MM.1S (cell line): Measurements from ENCODE around the gene PIK3R6.

Experiments
- DNase-seq: peaks from one replicate; pipeline ENCODE4 v3.0.0-alpha.2; 2015
- H2AFZ ChIP-seq: fragments of 300-600 bp; sonication (generic); 2 replicates; pipeline ENCODE4 v1.6.0; 2016; ENCODE audit warnings: antibody characterized with exemption, low read length
- H3F3A ChIP-seq: fragments of 300-600 bp; sonication (generic); 2 replicates; pipeline ENCODE4 v1.6.1; 2016; ENCODE audit warnings: mild to moderate bottlenecking, antibody characterized with exemption, low read length, moderate library complexity, mixed read lengths; ENCODE audit not compliant: insufficient read depth
- H3K27ac ChIP-seq: fragments of 300-600 bp; sonication (generic); 2 replicates; pipeline ENCODE4 v1.5.1; 2016; ENCODE audit warnings: mild to moderate bottlenecking, low read length
- H3K27me3 ChIP-seq: fragments of 300-600 bp; sonication (generic); replicated peaks from 2 replicates; pipeline ENCODE4 v1.6.0; 2016; ENCODE audit warnings: low read length; ENCODE audit not compliant: insufficient read depth
- H3K36me3 ChIP-seq: fragments of 300-600 bp; sonication (generic); replicated peaks from 2 replicates; pipeline ENCODE4 v1.6.1; 2016; ENCODE audit warnings: mild to moderate bottlenecking, low read length, mixed read lengths; ENCODE audit not compliant: insufficient read depth
- H3K4me1 ChIP-seq: fragments of 300-600 bp; sonication (generic); 2 replicates; pipeline ENCODE4 v1.6.1; 2016; ENCODE audit warnings: low read length, mixed read lengths
- H3K4me2 ChIP-seq: fragments of 300-600 bp; sonication (generic); 2 replicates; pipeline ENCODE4 v1.6.0; 2016; ENCODE audit warnings: low read depth, low read length
- H3K4me3 ChIP-seq: fragments of 300-600 bp; sonication (generic); 2 replicates; pipeline ENCODE4 v1.5.1; 2016; ENCODE audit warnings: low read length, mixed read lengths
- H3K79me2 ChIP-seq: fragments of 300-600 bp; sonication (generic); 2 replicates; pipeline ENCODE4 v1.6.1; 2016; ENCODE audit warnings: mixed run types, low read length, mixed read lengths
- H3K9ac ChIP-seq: fragments of 300-600 bp; sonication (generic); 2 replicates; pipeline ENCODE4 v1.6.1; 2016; ENCODE audit warnings: low read length, mixed read lengths
- H3K9me2 ChIP-seq: fragments of 300-600 bp; sonication (generic); replicated peaks from 2 replicates; pipeline ENCODE4 v1.6.1; 2016; ENCODE audit warnings: mild to moderate bottlenecking, low read length, mixed read lengths; ENCODE audit not compliant: insufficient read depth
- H3K9me3 ChIP-seq: fragments of 300-600 bp; sonication (generic); replicated peaks from 2 replicates; pipeline ENCODE4 v1.6.1; 2016; ENCODE audit warnings: mild to moderate bottlenecking, low read length, mixed read lengths; ENCODE audit not compliant: insufficient read depth
- H4K20me1 ChIP-seq: fragments of 300-600 bp; sonication (generic); 2 replicates; pipeline ENCODE4 v1.6.1; 2016; ENCODE audit warnings: mild to moderate bottlenecking, low read length, moderate library complexity, mixed read lengths; ENCODE audit not compliant: insufficient read depth
- EZH2 ChIP-seq: fragments of 300-600 bp; sonication (generic); optimal IDR thresholded peaks from 2 replicates; pipeline ENCODE3; 2017; ENCODE audit warnings: low read depth, mild to moderate bottlenecking, antibody characterized with exemption, low read length, mixed read lengths
- EZH2phosphoT487 ChIP-seq: fragments of 300-600 bp; sonication (generic); IDR thresholded peaks from 2 replicates; pipeline ENCODE4 v1.6.1; 2018; ENCODE audit warnings: antibody characterized with exemption, low read length
- TF ChIP-seq, protein P1 (sequence below): fragments of 300-600 bp; sonication (generic); IDR thresholded peaks from 2 replicates; pipeline ENCODE4 v1.5.1; 2016; ENCODE audit warnings: antibody characterized with exemption, low read length, mixed read lengths

PIK3R6 gene

DNA sequence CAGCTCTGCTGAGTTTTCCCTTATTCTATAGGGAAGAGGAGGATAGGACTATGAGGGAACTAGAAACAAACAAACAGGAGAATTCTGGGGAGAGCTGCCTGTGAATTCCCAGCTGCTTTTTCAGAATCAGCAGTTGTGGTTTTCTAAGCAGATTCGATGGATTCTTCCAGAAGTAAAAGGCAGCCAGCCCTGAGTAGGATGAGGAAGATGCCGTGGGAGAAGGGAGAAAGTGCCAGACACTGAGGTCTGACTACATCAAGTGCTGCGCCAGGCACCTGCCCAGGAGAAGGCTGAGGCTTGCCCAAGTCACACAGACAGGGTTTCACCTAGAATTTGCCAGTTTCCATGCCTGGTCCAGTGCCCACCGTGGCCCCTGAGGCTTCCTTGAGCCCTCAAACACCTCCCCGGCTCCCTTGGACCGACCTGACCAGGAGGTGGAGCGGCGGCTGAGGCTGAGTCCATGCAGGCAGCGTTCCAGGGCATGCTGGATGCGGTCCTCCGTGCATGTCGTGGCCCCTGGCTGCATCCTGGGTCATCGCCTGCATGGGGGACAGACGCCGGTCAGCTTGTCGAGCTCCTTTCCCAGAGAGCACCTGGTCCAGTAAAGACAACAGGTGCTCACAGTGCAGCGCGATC lies 43.6 kb upstream of the PIK3R6 start:
- no peaks in the 10 kb centered on the region for H3K36me3 ChIP-seq
- H3K9ac ChIP-seq = no peak overlapping the region
- no peaks in the 10 kb centered on the region for H3K79me2 ChIP-seq
- H3K4me1 ChIP-seq = no peaks in the 10 kb centered on the region
- no peak overlapping the region for H3K4me2 ChIP-seq
- TF ChIP-seq, protein P1, sequence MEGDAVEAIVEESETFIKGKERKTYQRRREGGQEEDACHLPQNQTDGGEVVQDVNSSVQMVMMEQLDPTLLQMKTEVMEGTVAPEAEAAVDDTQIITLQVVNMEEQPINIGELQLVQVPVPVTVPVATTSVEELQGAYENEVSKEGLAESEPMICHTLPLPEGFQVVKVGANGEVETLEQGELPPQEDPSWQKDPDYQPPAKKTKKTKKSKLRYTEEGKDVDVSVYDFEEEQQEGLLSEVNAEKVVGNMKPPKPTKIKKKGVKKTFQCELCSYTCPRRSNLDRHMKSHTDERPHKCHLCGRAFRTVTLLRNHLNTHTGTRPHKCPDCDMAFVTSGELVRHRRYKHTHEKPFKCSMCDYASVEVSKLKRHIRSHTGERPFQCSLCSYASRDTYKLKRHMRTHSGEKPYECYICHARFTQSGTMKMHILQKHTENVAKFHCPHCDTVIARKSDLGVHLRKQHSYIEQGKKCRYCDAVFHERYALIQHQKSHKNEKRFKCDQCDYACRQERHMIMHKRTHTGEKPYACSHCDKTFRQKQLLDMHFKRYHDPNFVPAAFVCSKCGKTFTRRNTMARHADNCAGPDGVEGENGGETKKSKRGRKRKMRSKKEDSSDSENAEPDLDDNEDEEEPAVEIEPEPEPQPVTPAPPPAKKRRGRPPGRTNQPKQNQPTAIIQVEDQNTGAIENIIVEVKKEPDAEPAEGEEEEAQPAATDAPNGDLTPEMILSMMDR = no peak
- TF ChIP-seq EZH2phosphoT487 (no peak), EZH2 (no peak)
- H3K27ac ChIP-seq = no peak overlapping the region
- no peak for DNase-seq
- 0 out of 2 replicates have a peak, but pooled peaks cover 3% of the 10 kb centered on the region for H3K27me3 ChIP-seq
- H3F3A ChIP-seq = no peaks in the 10 kb centered on the region
- no peaks in the 10 kb centered on the region for H3K9me3 ChIP-seq
- H3K9me2 ChIP-seq = no peaks in the 10 kb centered on the region
- H3K4me3 ChIP-seq = no peak overlapping the region
- H2AFZ ChIP-seq = no peak overlapping the region
- no peaks in the 10 kb centered on the region for H4K20me1 ChIP-seq

DNA sequence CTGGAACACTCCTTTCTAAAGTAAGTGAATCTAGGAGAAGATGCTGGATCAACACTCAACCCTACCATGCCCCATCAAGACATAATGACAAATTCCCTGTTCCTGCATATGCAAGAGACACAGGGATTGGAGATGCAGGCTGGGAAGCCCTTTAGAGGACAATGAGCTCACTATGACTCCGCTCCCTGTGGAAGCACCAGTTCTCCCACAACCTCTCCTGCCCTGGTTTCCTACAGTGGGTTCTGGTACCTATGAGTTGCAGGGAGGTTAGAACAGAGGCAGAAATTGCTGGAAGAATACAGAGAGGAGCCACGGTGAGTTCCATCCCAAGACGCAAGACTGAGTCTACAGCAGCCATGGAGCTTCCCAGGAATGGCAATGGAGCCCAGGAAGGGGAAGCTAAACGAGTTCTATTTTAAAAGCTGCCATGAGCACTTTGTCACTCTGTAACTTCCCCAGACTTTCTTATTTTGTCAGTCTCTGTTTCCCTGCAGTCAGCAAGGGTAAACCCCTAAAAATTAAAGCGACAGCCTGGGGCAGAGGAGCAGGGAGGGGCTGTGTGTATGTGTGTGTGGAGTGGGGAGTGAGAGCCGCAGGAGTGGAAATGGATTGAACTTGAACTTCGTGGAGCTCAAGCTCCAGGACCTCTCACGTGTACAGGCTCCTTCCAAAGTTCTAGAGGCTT lies 42.3 kb upstream of the PIK3R6 start:
- no peaks in the 10 kb centered on the region for H3K4me1 ChIP-seq
- no peaks in the 10 kb centered on the region for H3K9me3 ChIP-seq
- no peaks in the 10 kb centered on the region for H3K79me2 ChIP-seq
- no peaks in the 10 kb centered on the region for H3F3A ChIP-seq
- TF ChIP-seq EZH2phosphoT487 (no peak), EZH2 (no peak)
- TF ChIP-seq, protein P1 = no peak
- no peak overlapping the region for H3K9ac ChIP-seq
- DNase-seq = no peak
- H3K27ac ChIP-seq = no peak overlapping the region
- no peak overlapping the region for H2AFZ ChIP-seq
- no peak overlapping the region for H3K4me2 ChIP-seq
- no peak overlapping the region for H3K4me3 ChIP-seq
- 0 out of 2 replicates have a peak, but pooled peaks cover 3% of the 10 kb centered on the region for H3K27me3 ChIP-seq
- no peaks in the 10 kb centered on the region for H3K9me2 ChIP-seq
- H4K20me1 ChIP-seq = no peaks in the 10 kb centered on the region
- no peaks in the 10 kb centered on the region for H3K36me3 ChIP-seq

DNA sequence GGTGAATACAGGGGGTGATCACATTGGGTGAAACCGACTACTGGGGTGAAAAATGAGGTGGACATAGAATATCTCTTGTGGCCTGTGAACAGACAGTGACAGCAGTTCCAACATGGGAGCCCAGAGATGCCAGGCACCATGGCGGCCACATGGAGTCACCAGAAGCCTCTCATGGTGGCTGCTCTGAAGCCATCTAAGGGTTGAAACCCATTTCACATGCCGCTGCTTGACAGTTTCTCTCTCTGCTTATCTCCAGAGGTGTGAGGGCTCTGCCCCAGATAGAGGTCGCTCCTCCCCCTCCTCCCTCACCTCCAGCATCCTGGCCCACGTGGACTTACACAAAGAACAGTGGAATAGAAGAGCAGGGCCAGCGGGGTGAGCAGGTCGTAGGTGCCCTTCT lies 37.9 kb upstream of the PIK3R6 start:
- no peak overlapping the region for H3K4me3 ChIP-seq
- H3K27ac ChIP-seq = no peak overlapping the region
- H2AFZ ChIP-seq = no peak overlapping the region
- H3K36me3 ChIP-seq = no peaks in the 10 kb centered on the region
- H3K9me2 ChIP-seq = no peaks in the 10 kb centered on the region
- H3K4me1 ChIP-seq = no peaks in the 10 kb centered on the region
- no peaks in the 10 kb centered on the region for H3K79me2 ChIP-seq
- no peak for DNase-seq
- no peak overlapping the region for H3K4me2 ChIP-seq
- no peaks in the 10 kb centered on the region for H4K20me1 ChIP-seq
- H3K9me3 ChIP-seq = no peaks in the 10 kb centered on the region
- TF ChIP-seq, protein P1 = no peak
- TF ChIP-seq EZH2phosphoT487 (no peak), EZH2 (no peak)
- no peaks in the 10 kb centered on the region for H3F3A ChIP-seq
- H3K9ac ChIP-seq = no peak overlapping the region
- no peaks in the 10 kb centered on the region for H3K27me3 ChIP-seq
